Measurements from ENCODE around the gene GNAT2.

DNA sequence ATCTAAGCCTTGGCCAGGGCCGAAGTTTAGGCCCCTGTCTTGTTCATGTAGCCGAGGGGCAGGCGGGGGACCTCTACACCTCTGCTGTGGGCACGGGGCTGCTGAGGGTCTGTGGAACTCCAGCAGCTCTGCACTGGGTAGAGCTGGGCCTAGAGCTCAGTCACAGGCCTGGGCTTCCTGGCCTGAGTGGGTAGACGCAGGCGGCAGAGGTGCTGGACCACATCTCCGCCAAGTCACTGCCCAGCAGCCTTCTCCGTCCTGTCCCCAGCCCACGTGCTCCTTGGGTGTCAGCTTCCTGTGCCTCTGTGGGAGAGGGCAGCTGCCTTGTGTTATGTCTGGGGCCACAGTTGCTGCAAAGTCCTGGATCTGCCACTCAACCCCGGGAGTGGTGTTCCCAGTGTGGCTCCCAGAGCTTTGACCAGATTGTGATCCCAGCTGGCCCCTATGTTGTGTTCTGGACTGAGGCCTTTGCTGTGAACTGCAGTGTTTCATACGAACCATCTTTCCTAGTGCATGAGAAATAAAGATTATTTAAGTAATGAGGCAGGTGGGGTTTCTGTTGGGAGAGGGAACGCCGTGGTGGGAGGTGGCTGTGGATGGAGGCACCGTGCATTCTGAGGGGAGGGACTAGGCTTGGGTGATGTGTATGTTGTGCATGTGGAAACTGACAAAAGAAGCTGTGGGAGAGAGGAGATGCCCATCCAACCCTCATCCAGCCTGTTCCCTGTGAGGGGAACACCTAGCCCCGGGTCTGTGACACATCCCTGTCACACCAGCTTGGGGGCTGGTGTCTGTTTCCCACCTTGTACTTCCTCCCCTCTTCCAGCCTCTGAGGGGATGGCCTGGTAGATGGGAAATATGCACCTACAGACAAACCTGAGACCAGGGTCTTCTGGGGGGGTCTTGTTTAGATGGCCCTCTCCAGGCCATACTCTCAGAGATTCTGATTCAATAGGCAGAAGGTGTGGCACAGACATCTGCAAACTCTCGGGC is 12.4 kb upstream of the GNAT2 start:
- TF ChIP-seq EZH2 (IDR thresholded peaks at IDR 0.05; ENCODE audit: borderline replicate concordance, low read depth, low read length, severe bottlenecking) (no peak), POLR2A (IDR thresholded peaks at IDR 0.05; ENCODE audit: low read depth, low read length) (no peak), JUN (IDR thresholded peaks at IDR 0.05; ENCODE audit: borderline replicate concordance, insufficient read depth, insufficient read length, low read depth) (no peak), FOS (IDR thresholded peaks at IDR 0.05; ENCODE audit: borderline replicate concordance, insufficient read depth, low read length) (no peak), POLR2AphosphoS5 (IDR thresholded peaks at IDR 0.05; ENCODE audit: insufficient read depth, low read depth, low read length) (no peak)
- TF ChIP-seq, protein P1, sequence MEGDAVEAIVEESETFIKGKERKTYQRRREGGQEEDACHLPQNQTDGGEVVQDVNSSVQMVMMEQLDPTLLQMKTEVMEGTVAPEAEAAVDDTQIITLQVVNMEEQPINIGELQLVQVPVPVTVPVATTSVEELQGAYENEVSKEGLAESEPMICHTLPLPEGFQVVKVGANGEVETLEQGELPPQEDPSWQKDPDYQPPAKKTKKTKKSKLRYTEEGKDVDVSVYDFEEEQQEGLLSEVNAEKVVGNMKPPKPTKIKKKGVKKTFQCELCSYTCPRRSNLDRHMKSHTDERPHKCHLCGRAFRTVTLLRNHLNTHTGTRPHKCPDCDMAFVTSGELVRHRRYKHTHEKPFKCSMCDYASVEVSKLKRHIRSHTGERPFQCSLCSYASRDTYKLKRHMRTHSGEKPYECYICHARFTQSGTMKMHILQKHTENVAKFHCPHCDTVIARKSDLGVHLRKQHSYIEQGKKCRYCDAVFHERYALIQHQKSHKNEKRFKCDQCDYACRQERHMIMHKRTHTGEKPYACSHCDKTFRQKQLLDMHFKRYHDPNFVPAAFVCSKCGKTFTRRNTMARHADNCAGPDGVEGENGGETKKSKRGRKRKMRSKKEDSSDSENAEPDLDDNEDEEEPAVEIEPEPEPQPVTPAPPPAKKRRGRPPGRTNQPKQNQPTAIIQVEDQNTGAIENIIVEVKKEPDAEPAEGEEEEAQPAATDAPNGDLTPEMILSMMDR (IDR thresholded peaks at IDR 0.05; ENCODE audit: extremely low read depth in 1 of 2, insufficient read depth in 1 of 2, low read depth in 1 of 2, low read length in 2 of 2): no peak

Measured in endothelial cell of umbilical vein (primary cell).